H9 (cell line): Measurements from ENCODE around the gene CSAD. TPM values are rescaled to one million over a fixed set of nuclear protein-coding genes. Genes with fewer than 3 reads are reported as not detected.

Source experiments
- DNase-seq: peaks from one replicate; pipeline ENCODE4 v3.0.0-alpha.2; 2017
- H2AFZ ChIP-seq: one replicate; pipeline ENCODE4 v1.6.1; 2013; ENCODE audit warnings: mild to moderate bottlenecking, low read length, control low read depth, moderate library complexity
- H2AK5ac ChIP-seq: 2 replicates; pipeline ENCODE4 v1.6.1; 2013; ENCODE audit warnings: low read length, control low read depth, mixed read lengths; ENCODE audit not compliant: insufficient read length
- H2BK120ac ChIP-seq: one replicate; pipeline ENCODE4 v1.6.1; 2013; ENCODE audit warnings: low read depth, mild to moderate bottlenecking, low read length, control low read depth, inconsistent platforms; ENCODE audit not compliant: poor library complexity, severe bottlenecking
- H2BK12ac ChIP-seq: 2 replicates; pipeline ENCODE4 v1.6.1; 2013; ENCODE audit warnings: low read length, control low read depth, mixed read lengths, low read depth; ENCODE audit not compliant: insufficient read length
- H2BK15ac ChIP-seq: 2 replicates; pipeline ENCODE4 v1.6.1; 2013; ENCODE audit warnings: low read depth, low read length, control low read depth
- H2BK20ac ChIP-seq: one replicate; pipeline ENCODE4 v1.6.1; 2013; ENCODE audit warnings: low read depth, mild to moderate bottlenecking, low read length, control low read depth, inconsistent platforms; ENCODE audit not compliant: poor library complexity, severe bottlenecking
- H2BK5ac ChIP-seq: 2 replicates; pipeline ENCODE4 v1.6.1; 2013; ENCODE audit warnings: low read length, control low read depth, mixed read lengths; ENCODE audit not compliant: insufficient read length
- H3K14ac ChIP-seq: 2 replicates; pipeline ENCODE4 v1.6.1; 2013; ENCODE audit warnings: low read length, control low read depth; ENCODE audit not compliant: insufficient read depth
- H3K18ac ChIP-seq: 2 replicates; pipeline ENCODE4 v1.6.1; 2013; ENCODE audit warnings: low read depth, mild to moderate bottlenecking, mixed read lengths, low read length, control low read depth; ENCODE audit not compliant: insufficient read length
- H3K23ac ChIP-seq: 2 replicates; pipeline ENCODE4 v1.6.1; 2013; ENCODE audit warnings: low read length, control low read depth, mixed read lengths, low read depth; ENCODE audit not compliant: insufficient read length
- H3K23me2 ChIP-seq: 2 replicates; pipeline ENCODE4 v1.6.1; 2013; ENCODE audit warnings: low read depth, mild to moderate bottlenecking, mixed read lengths, low read length, control low read depth; ENCODE audit not compliant: insufficient read length, poor library complexity, severe bottlenecking
- H3K27ac ChIP-seq: 2 replicates; pipeline ENCODE4 v1.5.1; 2013; ENCODE audit warnings: low read length, control low read depth, mixed read lengths, low read depth; ENCODE audit not compliant: insufficient read length
- H3K27me3 ChIP-seq: 2 replicates; pipeline ENCODE4 v1.6.1; 2013; ENCODE audit warnings: low read length, control low read depth, inconsistent platforms; ENCODE audit not compliant: insufficient read depth
- H3K4ac ChIP-seq: 2 replicates; pipeline ENCODE4 v1.6.1; 2013; ENCODE audit warnings: low read depth, mild to moderate bottlenecking, control low read depth, inconsistent platforms, low read length, moderate library complexity
- H3K4me1 ChIP-seq: 2 replicates; pipeline ENCODE4 v1.6.1; 2013; ENCODE audit warnings: low read length, control low read depth, inconsistent platforms; ENCODE audit not compliant: insufficient read depth
- H3K4me2 ChIP-seq: 2 replicates; pipeline ENCODE4 v1.6.1; 2013; ENCODE audit warnings: low read length, control low read depth, mixed read lengths; ENCODE audit not compliant: insufficient read length, insufficient read depth
- H3K56ac ChIP-seq: 2 replicates; pipeline ENCODE4 v1.6.1; 2013; ENCODE audit warnings: low read depth, mild to moderate bottlenecking, mixed read lengths, low read length, control low read depth; ENCODE audit not compliant: insufficient read length
- H3K79me1 ChIP-seq: 2 replicates; pipeline ENCODE4 v1.6.1; 2013; ENCODE audit warnings: low read depth, mild to moderate bottlenecking, moderate library complexity, low read length, control low read depth, inconsistent platforms; ENCODE audit not compliant: insufficient read depth, poor library complexity, severe bottlenecking
- H3K79me2 ChIP-seq: 2 replicates; pipeline ENCODE4 v1.6.1; 2013; ENCODE audit warnings: low read length, control low read depth, inconsistent platforms; ENCODE audit not compliant: insufficient read depth
- H3K9ac ChIP-seq: 2 replicates; pipeline ENCODE4 v1.6.1; 2013; ENCODE audit warnings: low read length, control low read depth, mixed read lengths; ENCODE audit not compliant: insufficient read length; ENCODE audit errors: extremely low read depth
- H3K9me3 ChIP-seq: one replicate; pipeline ENCODE4 v1.6.1; 2013; ENCODE audit warnings: low read depth, low read length, inconsistent platforms; ENCODE audit not compliant: control insufficient read depth
- H3T11ph ChIP-seq: one replicate; pipeline ENCODE4 v1.6.1; 2013; ENCODE audit warnings: mild to moderate bottlenecking, low read length, control low read depth, inconsistent platforms
- H4K20me1 ChIP-seq: one replicate; pipeline ENCODE4 v1.6.1; 2013; ENCODE audit not compliant: control insufficient read depth, insufficient read length, insufficient read depth
- H4K5ac ChIP-seq: 2 replicates; pipeline ENCODE4 v1.6.1; 2013; ENCODE audit warnings: low read depth, mild to moderate bottlenecking, mixed read lengths, low read length, control low read depth; ENCODE audit not compliant: insufficient read length
- H4K8ac ChIP-seq: replicated peaks from 2 replicates; pipeline ENCODE4 v1.6.1; 2013; ENCODE audit warnings: low read length, control low read depth, mixed read lengths, low read depth; ENCODE audit not compliant: insufficient read length
- H4K91ac ChIP-seq: 2 replicates; pipeline ENCODE4 v1.6.1; 2013; ENCODE audit warnings: low read depth, mild to moderate bottlenecking, moderate library complexity, mixed read lengths, low read length, control low read depth; ENCODE audit not compliant: insufficient read length
- H3K27ac Mint-ChIP-seq, 3 experiments: 2 replicates in 2 of 3; 3 replicates in 1 of 3; pipeline ENCODE4 v1.8.0; 2020 to 2021; ENCODE audit warnings: mixed read lengths in 3 of 3, mild to moderate bottlenecking in 1 of 3, moderate library complexity in 1 of 3
- H3K27me3 Mint-ChIP-seq: 2 replicates; pipeline ENCODE4 v1.8.0; 2021; ENCODE audit warnings: low read depth, mild to moderate bottlenecking, moderate library complexity, mixed read lengths
- H3K36me3 Mint-ChIP-seq, 3 experiments: 2 replicates in 2 of 3; 3 replicates in 1 of 3; pipeline ENCODE4 v1.8.0; 2020 to 2021; ENCODE audit warnings: low read depth in 3 of 3, mixed read lengths in 3 of 3; ENCODE audit not compliant: insufficient read depth in 1 of 3
- H3K4me1 Mint-ChIP-seq, 2 experiments: 2 replicates each; pipeline ENCODE4 v1.8.0; 2020; ENCODE audit warnings: mixed read lengths in 2 of 2
- H3K4me3 Mint-ChIP-seq, 2 experiments: 2 replicates in 1 of 2; 3 replicates in 1 of 2; pipeline ENCODE4 v1.8.0; 2020 to 2021; ENCODE audit warnings: mild to moderate bottlenecking in 2 of 2, mixed read lengths in 2 of 2, moderate library complexity in 1 of 2
- H3K9me3 Mint-ChIP-seq, 2 experiments: 2 replicates in 1 of 2; 3 replicates in 1 of 2; pipeline ENCODE4 v1.8.0; 2020; ENCODE audit warnings: mild to moderate bottlenecking in 2 of 2, mixed read lengths in 2 of 2, moderate library complexity in 1 of 2
- CTCF ChIP-seq: fragments of 200-600 bp; sonication (generic); conservative IDR thresholded peaks from 3 replicates; pipeline ENCODE4 v1.8.0; 2021; ENCODE audit warnings: antibody characterized with exemption, mild to moderate bottlenecking
- WGBS: extraction: QIAGEN DNeasy Blood & Tissue Kit; methylation state at CpG from one replicate; pipeline ENCODE4 v1.1.7; 2013; ENCODE audit warnings: missing lambda C conversion rate, low lambda C conversion rate, mixed read lengths; ENCODE audit not compliant: insufficient read length; ENCODE audit errors: extremely low coverage; 5-methylcytosine and 5-hydroxymethylcytosine counted together
- total RNA-seq: library from RNA; stranded (reverse); gene quantifications from 2 replicates; pipeline ENCODE4 v1.2.1, GENCODE V29; 2021

Gene CSAD
- total RNA-seq, 1 experiment from 2014 or later: 7.4 TPM

- no peak overlapping the region for H2BK12ac ChIP-seq
- no peak overlapping the region for H4K5ac ChIP-seq
- no peak overlapping the region for H4K91ac ChIP-seq
- no peak overlapping the region for H2AFZ ChIP-seq
- H3K56ac ChIP-seq: no peak overlapping the region
- peak; percentile 30 for DNase-seq
- no peak overlapping the region for H3K4ac ChIP-seq
- H2AK5ac ChIP-seq: no peak overlapping the region
- H3K23me2 ChIP-seq: no peaks in the 10 kb centered on the region
- no peaks in the 10 kb centered on the region for H3K4me1 ChIP-seq
- H2BK120ac ChIP-seq: no peak overlapping the region
- Mint-ChIP-seq H3K27me3 (peaks cover 34% of the 10 kb centered on the region), H3K27ac (no peak overlapping the region), H3K4me3 (no peak overlapping the region), H3K4me1 (peaks cover 10 to 15% of the 10 kb centered on the region in 2 experiments), H3K9me3 (no peaks in the 10 kb centered on the region), H3K36me3 (peaks cover 0 to 16% (median 8%) of the 10 kb centered on the region in 3 experiments; a peak in 4 of 7 replicates)
- H3T11ph ChIP-seq: no peak overlapping the region
- no peak overlapping the region for H3K9ac ChIP-seq
- H3K4me2 ChIP-seq: no peak overlapping the region
- H3K9me3 ChIP-seq: no peaks in the 10 kb centered on the region
- H2BK15ac ChIP-seq: no peak overlapping the region
- H3K27ac ChIP-seq: no peak overlapping the region
- no peaks in the 10 kb centered on the region for H4K20me1 ChIP-seq
- H2BK5ac ChIP-seq: no peak overlapping the region
- no CpG with 5 or more reads among the region's 7 CpGs for WGBS
- H3K79me1 ChIP-seq: no peaks in the 10 kb centered on the region
- H4K8ac ChIP-seq: no peak overlapping the region
- H3K14ac ChIP-seq: no peak overlapping the region
- no peak overlapping the region for H3K23ac ChIP-seq
- H3K18ac ChIP-seq: no peak overlapping the region
- no peak overlapping the region for H2BK20ac ChIP-seq
- TF ChIP-seq CTCF: no peak
- H3K27me3 ChIP-seq: no peaks in the 10 kb centered on the region
- no peaks in the 10 kb centered on the region for H3K79me2 ChIP-seq
Measured at GRCh38 chr12:53205747-53206419, 25.2 kb upstream of the CSAD start.
